Ishikawa (cell line): ENCODE results near the gene MLLT3.

Source experiments
- CEBPB ChIP-seq: IDR thresholded peaks from 2 replicates; pipeline ENCODE4 v1.6.1; 2012
- CREB1 ChIP-seq: IDR thresholded peaks from 2 replicates; pipeline ENCODE4 v1.6.1; 2012; ENCODE audit warnings: low read depth
- EGR1 ChIP-seq: IDR thresholded peaks from 2 replicates; pipeline ENCODE4 v1.6.1; 2012
- EP300 ChIP-seq: IDR thresholded peaks from 2 replicates; pipeline ENCODE4 v1.6.1; 2012; ENCODE audit warnings: borderline replicate concordance
- FOXM1 ChIP-seq: IDR thresholded peaks from 2 replicates; pipeline ENCODE4 v1.6.1; 2012; ENCODE audit warnings: low read depth, borderline replicate concordance
- MAX ChIP-seq: IDR thresholded peaks from 2 replicates; pipeline ENCODE4 v1.6.1; 2012
- NFIC ChIP-seq: IDR thresholded peaks from 2 replicates; pipeline ENCODE4 v1.6.1; 2012
- RAD21 ChIP-seq: IDR thresholded peaks from 2 replicates; pipeline ENCODE4 v1.6.1; 2012; ENCODE audit warnings: low read depth
- REST ChIP-seq: IDR thresholded peaks from 2 replicates; pipeline ENCODE4 v1.6.1; 2012; ENCODE audit warnings: low read depth, mild to moderate bottlenecking
- TAF1 ChIP-seq: IDR thresholded peaks from 2 replicates; pipeline ENCODE4 v1.6.1; 2012; ENCODE audit warnings: low read depth, mild to moderate bottlenecking
- TCF12 ChIP-seq: IDR thresholded peaks from 2 replicates; pipeline ENCODE4 v1.6.1; 2012; ENCODE audit warnings: low read depth
- TEAD4 ChIP-seq: IDR thresholded peaks from 2 replicates; pipeline ENCODE4 v1.6.1; 2012
- USF1 ChIP-seq: IDR thresholded peaks from 2 replicates; pipeline ENCODE4 v1.6.1; 2012
- YY1 ChIP-seq: IDR thresholded peaks from 2 replicates; pipeline ENCODE4 v1.6.1; 2012; ENCODE audit warnings: low read depth
- ZBTB7A ChIP-seq: IDR thresholded peaks from 2 replicates; pipeline ENCODE4 v1.6.1; 2012; ENCODE audit warnings: low read depth

The MLLT3 gene

GRCh38 chr9:20529837-20530236 is 92.5 kb downstream of the MLLT3 start:
- TF ChIP-seq MAX (no peak), EP300 (no peak), TAF1 (no peak), CREB1 (no peak), FOXM1 (no peak), ZBTB7A (no peak), CEBPB (no peak), TEAD4 (no peak), EGR1 (no peak), YY1 (no peak), USF1 (no peak), TCF12 (no peak), RAD21 (no peak), REST (no peak), NFIC (no peak)

- TF ChIP-seq FOXM1 (no peak), TEAD4 (no peak), RAD21 (no peak), NFIC (no peak), TCF12 (no peak), CREB1 (no peak), REST (no peak), EGR1 (no peak), CEBPB (no peak), MAX (no peak), YY1 (no peak), EP300 (no peak)
Observed at GRCh38 chr9:20528253-20528652, 94.0 kb downstream of the MLLT3 start.

GRCh38 chr9:20526500-20527319 is 95.6 kb downstream of the MLLT3 start:
- TF ChIP-seq NFIC: no peak
- TF ChIP-seq USF1: no peak
- no peak for TF ChIP-seq REST
- no peak for TF ChIP-seq ZBTB7A

GRCh38 chr9:20524776-20525175 is 97.5 kb downstream of the MLLT3 start:
- TF ChIP-seq RAD21: 0 out of 2 replicates have a peak, but pooled peaks have one; percentile 23
- TF ChIP-seq YY1: no peak

GRCh38 chr9:20518737-20519136 is 103.6 kb downstream of the MLLT3 start:
- TF ChIP-seq YY1 (no peak), CEBPB (no peak), TAF1 (no peak), CREB1 (no peak), FOXM1 (no peak), TEAD4 (no peak), TCF12 (no peak), REST (no peak), ZBTB7A (no peak), RAD21 (no peak), USF1 (no peak)
